Measurements from ENCODE around the gene COPS4.

DNA sequence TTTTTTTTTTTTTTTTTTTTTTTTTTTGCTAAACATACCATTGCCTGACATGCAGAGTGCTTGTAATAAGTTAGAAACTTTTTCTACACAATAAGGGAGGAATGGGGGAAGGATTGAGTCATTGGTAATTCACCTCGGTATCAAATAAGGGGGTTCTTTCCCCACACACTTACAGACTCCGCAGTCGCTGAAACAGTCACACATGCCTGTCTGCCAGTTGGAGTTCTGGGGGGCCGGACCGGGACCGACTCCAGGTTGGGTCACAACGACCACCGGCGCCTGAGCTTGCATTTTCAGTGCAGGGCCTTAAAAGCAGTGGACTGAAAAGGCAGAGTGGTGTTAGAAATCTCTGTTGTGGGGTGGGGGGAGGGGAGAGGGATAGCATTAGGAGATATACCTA lies 72.6 kb downstream of the COPS4 start:
- TF ChIP-seq CTCF (IDR thresholded peaks at IDR 0.05) (no peak), POLR2A (IDR thresholded peaks at IDR 0.05) (no peak)
